ENCODE results near the gene EFCAB12. TPM values are rescaled to one million over a fixed set of nuclear protein-coding genes. Genes with fewer than 3 reads are reported as not detected.

Gene EFCAB12
- total and polyA plus RNA-seq, 9 donors = 0.53 to 8.4 (median 1.6) TPM

GRCh38 chr3:129467932-129468331 is 39.5 kb upstream of the EFCAB12 start:
- Histone ChIP-seq H3K36me3 (no peaks in the 10 kb centered on the region), H3K27ac (no peak overlapping the region), H3K27me3 (no peaks in the 10 kb centered on the region), H3K4me3 (no peak overlapping the region), H3K9me3 (no peaks in the 10 kb centered on the region), H3K4me1 (ENCODE audit: insufficient read depth) (no peaks in the 10 kb centered on the region)
- intact Hi-C loops (cut with DNase I) = no loop called here
- WGBS, 3 donors = 79 to 95% (median 81%) methylated on average over 1 of the region's 1 CpG
- no peak for TF ChIP-seq POLR2A (IDR thresholded peaks at IDR 0.05)
- no peak for DNase-seq

- intact Hi-C loops (cut with DNase I) = no loop called here
- DNase-seq = no peak
- Histone ChIP-seq H3K4me1 (ENCODE audit: insufficient read depth) (no peaks in the 10 kb centered on the region), H3K9me3 (no peaks in the 10 kb centered on the region), H3K27me3 (no peaks in the 10 kb centered on the region), H3K27ac (no peak overlapping the region), H3K36me3 (no peaks in the 10 kb centered on the region), H3K4me3 (no peak overlapping the region)
- TF ChIP-seq CTCF (IDR thresholded peaks at IDR 0.05) (no peak), POLR2A (IDR thresholded peaks at IDR 0.05) (no peak), EP300 (IDR thresholded peaks at IDR 0.05) (no peak)
- WGBS, 3 donors = 84 to 88% (median 87%) methylated on average over 4 of the region's 4 CpGs
Observed at GRCh38 chr3:129463716-129464115, 35.3 kb upstream of the EFCAB12 start.

GRCh38 chr3:129463094-129463493 is 34.7 kb upstream of the EFCAB12 start:
- TF ChIP-seq POLR2A (IDR thresholded peaks at IDR 0.05) (no peak), CTCF (IDR thresholded peaks at IDR 0.05) (no peak), EP300 (IDR thresholded peaks at IDR 0.05) (no peak)
- Histone ChIP-seq H3K27me3 (no peaks in the 10 kb centered on the region), H3K4me3 (no peak overlapping the region), H3K36me3 (no peaks in the 10 kb centered on the region), H3K4me1 (ENCODE audit: insufficient read depth) (no peaks in the 10 kb centered on the region), H3K9me3 (no peaks in the 10 kb centered on the region), H3K27ac (no peak overlapping the region)
- intact Hi-C loops (cut with DNase I) = no loop called here
- no peak for DNase-seq
- WGBS, 3 donors = 95 to 97% (median 97%) methylated on average over 3 of the region's 3 CpGs

GRCh38 chr3:129462361-129462968 is 34.0 kb upstream of the EFCAB12 start:
- Histone ChIP-seq H3K4me1 (ENCODE audit: insufficient read depth) (no peaks in the 10 kb centered on the region), H3K36me3 (no peaks in the 10 kb centered on the region), H3K27ac (no peak overlapping the region), H3K27me3 (no peaks in the 10 kb centered on the region), H3K4me3 (no peak overlapping the region), H3K9me3 (no peaks in the 10 kb centered on the region)
- intact Hi-C loops (cut with DNase I) = no loop called here
- TF ChIP-seq POLR2A (IDR thresholded peaks at IDR 0.05) (no peak), CTCF (IDR thresholded peaks at IDR 0.05) (no peak), EP300 (IDR thresholded peaks at IDR 0.05) (no peak)
- 86 to 91% (median 88%) methylated on average over 3 of the region's 3 CpGs for WGBS, 3 donors
- no peak for DNase-seq

GRCh38 chr3:129461461-129462146 is 33.2 kb upstream of the EFCAB12 start:
- intact Hi-C loops (cut with DNase I) = no loop called here
- DNase-seq = no peak
- no peaks in the 10 kb centered on the region for H3K27me3 ChIP-seq
- H3K9me3 ChIP-seq = no peaks in the 10 kb centered on the region
- WGBS, 3 donors = 57 to 86% (median 80%) methylated on average over 6 of the region's 6 CpGs
- H3K4me3 ChIP-seq = no peak overlapping the region
- no peak for TF ChIP-seq EP300 (IDR thresholded peaks at IDR 0.05)
- no peak for TF ChIP-seq CTCF (IDR thresholded peaks at IDR 0.05)
- no peak for TF ChIP-seq POLR2A (IDR thresholded peaks at IDR 0.05)
- H3K4me1 ChIP-seq (ENCODE audit: insufficient read depth) = no peaks in the 10 kb centered on the region
- no peaks in the 10 kb centered on the region for H3K36me3 ChIP-seq
- no peak overlapping the region for H3K27ac ChIP-seq
